MM.1S (cell line): ENCODE measurements around the gene CSRP1.

Source experiments
- EZH2 ChIP-seq: fragments of 300-600 bp; sonication (generic); optimal IDR thresholded peaks from 2 replicates; pipeline ENCODE3; 2017; ENCODE audit warnings: low read depth, mild to moderate bottlenecking, antibody characterized with exemption, low read length, mixed read lengths
- EZH2phosphoT487 ChIP-seq: fragments of 300-600 bp; sonication (generic); IDR thresholded peaks from 2 replicates; pipeline ENCODE4 v1.6.1; 2018; ENCODE audit warnings: antibody characterized with exemption, low read length

- TF ChIP-seq EZH2phosphoT487 (no peak), EZH2 (no peak)
These were observed 33.6 kb downstream of the CSRP1 start for GRCh38 chr1:201473296-201473695.
